ENCODE data around the gene GNG7.

DNA sequence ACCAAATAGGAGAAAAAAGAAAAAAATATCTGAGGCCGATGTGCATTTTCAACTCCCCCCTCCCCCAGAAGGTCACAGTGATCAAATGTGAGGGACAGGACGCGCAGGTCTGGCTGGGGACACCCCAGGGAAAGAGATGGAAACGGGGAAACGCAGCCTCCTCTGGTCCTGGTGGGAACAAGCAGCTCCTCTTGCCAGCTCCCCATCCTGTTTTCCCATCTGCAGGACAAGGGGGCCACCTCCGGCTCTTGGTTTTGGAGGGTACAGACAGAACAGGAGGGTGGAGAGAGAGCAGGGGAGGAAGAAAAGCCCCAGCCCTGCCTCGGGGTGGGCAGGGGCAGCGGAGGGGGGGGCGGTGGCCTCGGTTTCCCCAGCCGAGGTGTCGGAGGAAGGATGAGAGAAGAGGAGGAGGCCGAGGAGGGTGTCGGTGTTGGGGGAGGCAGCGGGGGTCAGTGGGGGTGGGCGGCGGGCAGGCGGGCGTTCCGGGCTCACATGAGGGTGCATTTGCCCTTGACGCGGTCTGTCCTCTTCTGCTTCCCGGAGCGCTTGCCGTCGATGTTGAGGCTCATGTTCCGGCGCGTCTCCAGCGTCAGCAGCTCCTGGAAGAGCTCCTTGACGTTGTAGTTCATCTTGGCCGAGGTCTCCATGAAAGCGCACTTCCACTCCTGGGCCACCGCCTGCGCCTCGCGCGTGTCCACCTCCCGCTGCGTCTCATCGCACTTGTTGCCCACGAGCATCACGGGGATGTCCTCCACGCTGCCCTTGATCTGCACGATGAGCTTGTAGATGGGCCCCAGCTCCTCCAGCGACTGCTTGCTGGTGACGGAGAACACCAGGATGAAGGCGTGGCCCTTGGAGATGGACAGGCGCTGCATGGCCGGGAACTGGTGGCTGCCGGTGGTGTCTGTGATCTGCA lies 14.5 kb upstream of the GNG7 start:
- TF ChIP-seq, protein P1, sequence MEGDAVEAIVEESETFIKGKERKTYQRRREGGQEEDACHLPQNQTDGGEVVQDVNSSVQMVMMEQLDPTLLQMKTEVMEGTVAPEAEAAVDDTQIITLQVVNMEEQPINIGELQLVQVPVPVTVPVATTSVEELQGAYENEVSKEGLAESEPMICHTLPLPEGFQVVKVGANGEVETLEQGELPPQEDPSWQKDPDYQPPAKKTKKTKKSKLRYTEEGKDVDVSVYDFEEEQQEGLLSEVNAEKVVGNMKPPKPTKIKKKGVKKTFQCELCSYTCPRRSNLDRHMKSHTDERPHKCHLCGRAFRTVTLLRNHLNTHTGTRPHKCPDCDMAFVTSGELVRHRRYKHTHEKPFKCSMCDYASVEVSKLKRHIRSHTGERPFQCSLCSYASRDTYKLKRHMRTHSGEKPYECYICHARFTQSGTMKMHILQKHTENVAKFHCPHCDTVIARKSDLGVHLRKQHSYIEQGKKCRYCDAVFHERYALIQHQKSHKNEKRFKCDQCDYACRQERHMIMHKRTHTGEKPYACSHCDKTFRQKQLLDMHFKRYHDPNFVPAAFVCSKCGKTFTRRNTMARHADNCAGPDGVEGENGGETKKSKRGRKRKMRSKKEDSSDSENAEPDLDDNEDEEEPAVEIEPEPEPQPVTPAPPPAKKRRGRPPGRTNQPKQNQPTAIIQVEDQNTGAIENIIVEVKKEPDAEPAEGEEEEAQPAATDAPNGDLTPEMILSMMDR (IDR thresholded peaks at IDR 0.05): no peak
- no peak for TF ChIP-seq POLR2A (IDR thresholded peaks at IDR 0.05)
